ENCODE measurements around the gene F8. TPM values are rescaled to one million over a fixed set of nuclear protein-coding genes. Genes with fewer than 3 reads are reported as not detected.

F8 gene
- total and polyA plus RNA-seq, 5 experiments from 2014 or later = 1.1 to 5.5 (median 2.4) TPM

DNA sequence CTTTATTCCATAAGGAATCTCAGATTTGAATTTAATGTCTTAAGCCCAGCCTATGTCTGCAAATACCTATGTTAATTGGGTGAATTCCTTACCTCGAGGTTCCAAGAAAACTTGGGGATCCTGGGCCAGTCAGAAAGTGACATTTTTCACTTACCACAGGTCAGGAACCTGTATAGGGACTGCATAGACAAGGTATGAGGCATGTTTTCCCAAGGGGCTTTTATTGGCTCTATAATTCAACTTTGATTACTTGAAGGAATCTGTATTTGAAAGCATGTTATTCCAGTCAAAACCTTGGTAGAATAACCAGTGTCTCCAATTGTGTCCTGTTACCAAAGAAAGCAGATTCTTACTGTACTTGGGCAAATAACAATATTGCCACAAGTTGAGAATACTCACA is 208.7 kb downstream of the F8 start:
- ATAC-seq (no peak), DNase-seq (no peak)
- no peaks in the 10 kb centered on the region for H3K27me3 Mint-ChIP-seq
- POLR2A ChIA-PET = no interaction called here
- no peak overlapping the region for H3K27ac Mint-ChIP-seq
- H3K9me3 Mint-ChIP-seq = no peaks in the 10 kb centered on the region
- H3K4me1 Mint-ChIP-seq = no peaks in the 10 kb centered on the region
- no peak overlapping the region for H3K4me3 Mint-ChIP-seq
- H3K36me3 Mint-ChIP-seq = no peaks in the 10 kb centered on the region

DNA sequence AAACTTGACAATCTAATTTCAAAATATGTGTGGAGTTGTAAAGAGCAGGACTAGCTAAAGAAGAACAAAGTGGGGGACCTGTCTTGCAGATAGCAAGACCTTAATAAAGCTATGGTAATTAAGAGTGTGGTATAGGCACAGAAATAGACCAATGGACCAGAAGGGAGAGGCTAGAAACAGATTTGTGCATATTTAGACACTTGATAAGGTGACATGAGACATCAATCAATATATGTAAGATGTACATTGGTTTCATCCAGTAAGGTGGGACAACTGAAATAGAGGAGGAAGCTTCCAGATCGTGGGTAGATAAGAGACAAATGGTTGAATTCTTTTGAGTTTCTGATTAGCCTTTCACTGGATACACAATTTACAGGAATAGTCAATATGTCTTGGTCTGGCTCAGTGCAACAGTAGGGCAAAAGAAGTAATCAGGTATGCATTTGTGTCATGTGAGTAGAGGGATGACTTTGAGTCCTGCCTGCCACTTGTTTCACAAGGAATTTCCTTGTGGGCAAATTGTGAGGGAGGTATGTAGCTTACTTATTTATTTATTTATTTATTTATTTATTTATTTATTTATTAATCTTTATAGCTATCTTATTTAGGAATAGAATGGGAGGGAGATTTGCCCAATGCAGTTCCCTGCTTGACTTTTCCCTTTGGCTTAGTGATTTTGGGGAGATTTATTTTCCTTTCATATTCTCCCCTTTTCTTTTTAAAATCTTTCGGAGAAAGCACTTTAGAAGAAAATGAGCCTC is 210.0 kb downstream of the F8 start:
- POLR2A ChIA-PET = no interaction called here
- no peaks in the 10 kb centered on the region for H3K4me1 Mint-ChIP-seq
- H3K36me3 Mint-ChIP-seq = peaks cover 0 to under 1% (median 0%) of the 10 kb centered on the region in 3 donors
- no peaks in the 10 kb centered on the region for H3K27me3 Mint-ChIP-seq
- no peak overlapping the region for H3K4me3 Mint-ChIP-seq
- no peak overlapping the region for H3K27ac Mint-ChIP-seq
- DNase-seq (no peak), ATAC-seq (no peak)
- no peaks in the 10 kb centered on the region for H3K9me3 Mint-ChIP-seq

DNA sequence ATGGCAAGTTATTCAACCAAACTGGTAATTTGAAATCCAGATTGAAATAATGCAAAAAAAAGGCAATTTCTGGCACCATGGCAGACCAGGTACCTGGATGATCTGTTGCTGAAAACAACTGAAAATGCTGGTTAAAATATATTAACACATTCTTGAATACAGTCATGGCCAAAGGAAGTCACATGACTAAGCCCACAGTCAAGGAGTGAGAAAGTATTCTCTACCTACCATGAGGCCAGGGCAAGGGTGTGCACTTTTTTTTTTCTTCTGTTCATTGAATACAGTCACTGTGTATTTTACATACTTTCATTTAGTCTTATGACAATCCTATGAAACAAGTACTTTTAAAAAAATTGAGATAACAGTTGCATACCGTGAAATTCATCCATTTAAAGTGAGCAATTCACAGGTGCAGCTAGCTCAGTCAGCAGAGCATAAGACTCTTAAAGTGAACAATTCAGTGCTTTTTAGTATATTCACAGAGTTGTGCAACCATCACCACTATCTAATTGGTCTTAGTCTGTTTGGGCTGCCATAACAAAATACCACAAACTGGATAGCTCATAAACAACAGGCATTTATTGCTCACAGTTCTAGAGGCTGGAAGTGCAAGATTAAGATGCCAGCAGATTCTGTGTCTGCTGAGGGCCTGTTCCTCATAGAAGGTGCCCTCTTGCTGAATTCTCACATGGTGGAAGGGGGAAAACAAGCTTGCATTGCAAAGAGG is 212.4 kb downstream of the F8 start:
- Mint-ChIP-seq H3K4me1 (peaks cover 0 to 6% (median 4%) of the 10 kb centered on the region in 4 donors), H3K27me3 (no peaks in the 10 kb centered on the region), H3K4me3 (no peak overlapping the region), H3K36me3 (peaks cover 0 to 4% (median 0%) of the 10 kb centered on the region in 3 donors), H3K27ac (no peak overlapping the region), H3K9me3 (peaks cover 0 to 6% (median 0%) of the 10 kb centered on the region in 9 donors)
- ATAC-seq (no peak), DNase-seq (no peak)
- POLR2A ChIA-PET = no interaction called here

DNA sequence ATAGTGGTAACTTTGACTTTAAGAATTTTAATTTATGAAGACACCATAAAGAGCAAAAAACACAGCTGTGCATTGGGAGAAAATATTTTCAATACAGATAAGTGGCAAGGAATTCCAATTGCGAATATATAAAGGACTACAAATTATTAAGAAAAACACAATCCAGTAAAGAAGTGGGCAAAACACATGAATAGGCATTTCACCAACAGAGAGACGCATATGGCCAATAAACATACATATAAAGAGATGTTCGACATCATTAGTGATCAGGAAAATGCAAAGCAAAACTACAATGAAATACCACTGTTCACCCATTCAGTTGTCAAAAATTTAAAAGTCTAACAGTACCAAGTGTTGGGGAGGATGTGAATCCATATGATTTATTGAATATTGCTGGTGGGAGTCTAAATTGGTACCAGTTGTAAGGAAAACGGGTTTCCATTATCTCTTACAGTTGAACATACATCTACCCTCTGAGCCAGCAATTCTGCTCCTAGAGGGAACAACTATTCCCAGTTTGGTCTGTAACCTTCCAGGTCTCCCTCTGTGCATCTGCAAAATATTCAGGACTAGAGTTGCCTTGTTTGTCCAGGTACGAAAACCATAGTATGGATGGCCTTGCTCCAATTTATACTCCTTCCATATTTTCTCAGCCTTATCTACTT is 215.6 kb downstream of the F8 start:
- peaks cover 2 to 29% (median 22%) of the 10 kb centered on the region in 4 donors for H3K4me1 Mint-ChIP-seq
- peaks cover 0 to 6% (median 0%) of the 10 kb centered on the region in 9 donors for H3K9me3 Mint-ChIP-seq
- POLR2A ChIA-PET = no interaction called here
- H3K36me3 Mint-ChIP-seq = peaks cover 0 to 4% (median 0%) of the 10 kb centered on the region in 3 donors
- no peak for DNase-seq
- no peak for ATAC-seq
- H3K4me3 Mint-ChIP-seq = no peak overlapping the region
- no peak overlapping the region for H3K27ac Mint-ChIP-seq
- H3K27me3 Mint-ChIP-seq = no peaks in the 10 kb centered on the region

DNA sequence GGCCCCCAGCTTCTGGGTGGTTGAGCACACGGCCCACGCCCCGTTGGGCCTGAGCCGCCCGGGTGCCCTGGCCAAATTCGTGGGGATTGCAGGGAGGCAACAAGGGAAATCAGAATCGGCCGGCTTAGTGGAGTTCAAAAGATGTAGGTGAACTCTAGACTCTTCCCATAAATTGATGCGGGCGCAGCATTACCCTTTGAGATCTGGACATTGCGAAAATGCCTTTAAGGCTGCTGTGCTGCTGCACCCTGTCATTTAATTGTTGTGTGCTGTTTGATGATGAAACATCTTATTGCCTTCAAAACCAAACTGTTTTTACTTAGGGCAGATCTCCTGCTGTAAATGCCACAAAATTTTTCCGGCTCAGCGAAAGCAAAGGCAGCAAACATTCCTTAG is 216.8 kb downstream of the F8 start:
- Mint-ChIP-seq H3K27ac (peak overlapping the region in 4 of 10 donors; percentile 11 to 73 (median 48)), H3K27me3 (no peaks in the 10 kb centered on the region), H3K9me3 (peaks cover 0 to 6% (median 0%) of the 10 kb centered on the region in 9 donors), H3K36me3 (peaks cover 0 to 4% (median 0%) of the 10 kb centered on the region in 3 donors), H3K4me3 (peak overlapping the region; percentile 72 to 87 (median 80)), H3K4me1 (peaks cover 2 to 39% (median 29%) of the 10 kb centered on the region in 4 donors)
- POLR2A ChIA-PET = interaction anchor here (0.9 to 1.0 kb wide), 2 partner anchors 33 to 43 kb away, joined by 3 to 4 read pairs; partner anchors contain the start of gene DKC1
- DNase-seq = peak in 1 of 10 donors; percentile 9
- no peak for ATAC-seq

DNA sequence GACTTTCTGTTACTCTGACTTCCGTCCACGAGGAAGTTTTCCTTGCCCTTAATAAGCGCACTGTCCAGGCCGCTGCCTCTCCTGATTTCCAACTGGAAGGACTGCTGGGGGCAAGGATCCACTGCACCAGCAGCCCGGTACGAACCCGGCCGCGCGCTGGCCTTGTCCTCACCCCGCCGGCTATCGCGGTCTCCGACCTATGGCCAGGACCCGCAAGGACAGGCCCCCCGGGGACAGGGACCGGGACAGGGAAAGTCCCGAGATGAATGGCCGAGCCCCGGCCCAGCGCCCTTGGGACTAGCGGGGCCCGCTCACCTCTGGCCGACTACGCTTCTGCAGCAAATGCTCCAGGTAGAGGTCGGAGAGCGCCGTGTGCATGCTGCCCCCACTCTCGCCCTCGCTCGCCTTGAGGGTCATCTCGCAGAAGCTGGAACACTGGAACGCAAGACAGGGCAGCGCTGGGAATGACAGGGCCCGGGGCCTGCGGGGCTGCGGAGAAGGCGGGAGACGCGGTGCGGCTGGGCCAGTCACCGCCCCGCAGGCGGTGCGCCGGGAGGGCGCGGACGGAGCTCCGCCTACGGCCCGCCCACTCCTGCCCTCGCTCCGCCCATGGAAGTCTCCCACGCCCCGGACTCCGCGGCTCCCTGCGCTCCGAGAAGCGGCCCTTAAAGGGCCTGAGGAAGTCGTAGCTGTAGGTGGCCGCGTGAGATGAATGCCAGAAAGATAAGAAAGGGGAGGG is 217.4 kb downstream of the F8 start, which contains the start of gene MPP1:
MPP1 (minus strand) TSS at position 529 of the 739 bp plus-strand sequence; CDS start at position 417, 112 bp downstream.
- ATAC-seq (peak; percentile 96), DNase-seq (peak; percentile 55 to 79 (median 72))
- H3K9me3 Mint-ChIP-seq = peaks cover 0 to 6% (median 0%) of the 10 kb centered on the region in 9 donors
- H3K27ac Mint-ChIP-seq = peak within 1 kb of the TSS in 8 of 10 donors; percentile 40 to 86 (median 59)
- peak within 1 kb of the TSS; percentile 72 to 89 (median 82) for H3K4me3 Mint-ChIP-seq
- peaks cover 2 to 45% (median 35%) of the 10 kb centered on the region in 4 donors for H3K4me1 Mint-ChIP-seq
- no peaks in the 10 kb centered on the region for H3K27me3 Mint-ChIP-seq
- POLR2A ChIA-PET = interaction anchor here (0.9 to 1.0 kb wide), 2 partner anchors 33 to 43 kb away, joined by 3 to 4 read pairs; partner anchors contain the start of gene DKC1
- peaks cover 0 to 4% (median 0%) of the 10 kb centered on the region in 3 donors for H3K36me3 Mint-ChIP-seq

DNA sequence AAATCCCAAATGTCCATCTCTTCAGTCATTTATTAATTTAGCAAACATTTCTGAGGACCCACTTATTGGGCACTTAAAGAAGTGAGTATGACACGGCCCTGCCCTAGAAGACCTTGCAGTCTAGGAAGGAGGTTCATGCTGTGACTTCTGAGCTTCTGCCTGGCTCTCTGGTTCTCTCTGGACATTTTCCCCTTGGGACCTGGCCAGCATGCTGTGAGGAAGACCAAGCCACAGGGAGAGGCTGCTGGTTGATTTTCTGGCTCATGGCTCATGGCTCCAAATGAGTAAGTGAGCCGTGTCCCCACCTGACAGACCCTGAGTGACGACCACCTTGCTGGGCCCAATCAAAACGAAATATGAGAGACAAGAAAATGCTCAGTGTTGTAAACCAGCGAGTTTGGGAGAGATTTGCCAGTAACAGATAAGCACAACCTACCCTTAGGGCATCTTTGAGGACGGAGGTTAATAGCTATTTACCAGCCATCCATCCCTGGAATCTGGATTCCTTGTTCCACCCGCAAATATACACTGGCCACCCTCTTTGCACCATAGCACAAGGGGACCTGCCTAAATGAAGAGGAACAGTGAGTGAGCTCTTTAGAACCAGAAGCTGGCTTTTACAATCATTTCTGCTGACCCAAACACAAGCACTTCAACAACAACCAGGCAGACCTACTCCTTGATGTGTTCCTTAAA is 218.1 kb downstream of the F8 start:
- Mint-ChIP-seq H3K27me3 (no peaks in the 10 kb centered on the region), H3K9me3 (peaks cover 0 to 6% (median 0%) of the 10 kb centered on the region in 9 donors), H3K4me3 (peak overlapping the region; percentile 64 to 89 (median 82)), H3K27ac (peak overlapping the region in 6 of 10 donors; percentile 25 to 86 (median 56)), H3K4me1 (peaks cover 7 to 52% (median 42%) of the 10 kb centered on the region in 4 donors), H3K36me3 (peaks cover 0 to 4% (median 0%) of the 10 kb centered on the region in 3 donors)
- no peak for ATAC-seq
- DNase-seq = no peak
- POLR2A ChIA-PET = no interaction called here

DNA sequence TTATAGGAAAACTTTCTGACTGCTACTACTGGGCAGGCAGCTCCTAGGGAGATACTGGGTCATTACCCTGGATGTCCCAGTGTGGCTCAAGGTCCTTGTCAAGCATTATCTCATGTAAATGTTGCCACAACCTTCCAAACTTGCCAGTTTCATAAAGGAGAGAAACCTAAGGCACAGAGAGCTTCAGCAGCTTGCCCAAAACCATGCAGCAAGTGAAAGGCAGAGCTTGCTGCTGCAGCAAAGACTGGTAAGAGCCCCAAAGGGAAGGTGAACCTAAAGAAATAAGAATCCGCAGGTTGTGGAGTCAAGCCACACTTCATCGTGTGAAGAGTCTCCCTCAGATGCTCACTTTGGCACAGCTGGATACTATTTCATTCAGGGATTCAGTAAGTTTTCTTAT is 219.6 kb downstream of the F8 start:
- Mint-ChIP-seq H3K9me3 (peaks cover 0 to 6% (median 0%) of the 10 kb centered on the region in 9 donors), H3K36me3 (peaks cover 0 to 4% (median 0%) of the 10 kb centered on the region in 3 donors), H3K4me1 (peaks cover 11 to 62% (median 47%) of the 10 kb centered on the region in 4 donors), H3K4me3 (peak overlapping the region in 2 of 10 donors; percentile 2 to 33), H3K27me3 (no peaks in the 10 kb centered on the region), H3K27ac (peak overlapping the region in 5 of 10 donors; percentile 5 to 78 (median 49))
- POLR2A ChIA-PET = no interaction called here
- DNase-seq = no peak
- ATAC-seq = no peak

DNA sequence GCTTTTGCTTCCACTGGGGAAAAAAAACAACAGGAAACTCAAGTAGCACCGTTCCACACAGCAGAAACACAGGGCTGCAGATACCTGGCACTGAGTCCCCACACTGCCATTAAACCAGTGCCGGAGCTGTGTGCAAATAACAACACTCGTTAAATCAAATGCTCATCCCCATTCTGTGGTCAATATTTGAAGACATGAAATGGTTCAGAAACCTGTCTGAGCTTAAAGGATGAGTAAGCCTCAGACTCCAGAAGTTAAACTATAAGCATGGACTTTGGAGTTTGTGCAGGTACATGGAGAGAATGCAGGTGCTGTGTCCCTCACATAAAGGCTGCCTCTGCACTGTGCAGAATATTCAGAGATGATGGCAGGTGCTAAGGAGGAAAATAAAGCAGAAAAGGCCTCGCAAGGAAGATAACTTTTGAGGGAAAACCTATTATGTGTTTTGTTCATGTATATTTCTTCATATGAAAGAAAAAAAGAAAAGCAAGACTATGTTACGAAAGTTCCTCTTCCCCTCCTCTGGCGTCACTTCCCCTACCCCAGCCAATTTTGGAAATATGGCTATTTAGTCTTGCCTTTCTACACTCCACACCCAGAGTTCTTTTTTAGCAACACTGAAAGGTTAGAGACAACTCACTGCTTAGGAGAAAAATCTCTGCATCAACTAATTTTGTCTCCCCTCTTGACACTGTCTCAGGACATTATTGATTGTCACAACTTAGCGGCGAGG is 221.9 kb downstream of the F8 start:
- ATAC-seq (no peak), DNase-seq (no peak)
- H3K4me3 Mint-ChIP-seq = peak overlapping the region in 5 of 10 donors; percentile 15 to 54 (median 27)
- peaks cover 13 to 70% (median 47%) of the 10 kb centered on the region in 4 donors for H3K4me1 Mint-ChIP-seq
- no peaks in the 10 kb centered on the region for H3K36me3 Mint-ChIP-seq
- H3K9me3 Mint-ChIP-seq = no peaks in the 10 kb centered on the region
- peak overlapping the region in 5 of 10 donors; percentile 41 to 68 (median 43) for H3K27ac Mint-ChIP-seq
- POLR2A ChIA-PET = interaction anchor here (1.0 kb wide), 1 partner anchor 49 kb away, joined by 3 read pairs; no protein-coding TSS in a partner anchor
- no peaks in the 10 kb centered on the region for H3K27me3 Mint-ChIP-seq

DNA sequence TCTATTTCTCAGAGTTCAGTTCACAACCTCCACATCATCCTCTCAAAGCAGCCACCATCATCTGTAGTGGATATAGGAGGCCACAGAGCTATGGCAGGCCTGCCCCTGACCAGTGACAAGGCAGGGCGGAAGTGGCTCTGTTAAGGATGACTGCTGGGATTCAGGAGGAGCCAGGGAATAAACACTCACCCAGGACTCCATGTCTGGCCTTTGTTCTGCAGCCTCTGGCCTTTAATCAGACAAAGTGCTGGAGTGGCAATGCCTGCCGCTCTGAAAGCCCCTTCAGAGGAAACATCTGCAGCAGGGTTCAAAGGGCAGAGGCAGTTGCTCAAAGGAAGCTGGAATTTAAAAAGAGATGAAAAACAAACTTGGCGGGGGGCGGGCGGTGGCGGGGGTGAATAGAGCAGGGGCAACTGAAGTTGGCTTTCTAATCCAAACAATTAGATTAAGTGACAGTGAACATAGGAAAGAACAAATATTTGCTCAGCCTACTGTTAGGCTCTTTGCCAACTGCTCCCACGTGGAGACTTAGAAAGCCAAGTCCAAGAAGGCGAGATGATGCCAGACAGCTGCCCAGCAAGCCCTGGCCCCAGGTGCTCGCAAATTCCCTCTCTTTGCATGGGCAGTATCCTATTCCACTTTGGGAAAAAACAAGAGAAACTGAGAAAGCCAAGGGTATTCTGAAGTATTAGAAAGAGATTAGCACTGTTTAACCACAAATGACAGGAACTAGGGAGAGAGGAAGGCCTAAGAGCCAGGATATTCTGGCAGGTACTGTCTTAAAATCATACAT is 222.8 kb downstream of the F8 start:
- Mint-ChIP-seq H3K27me3 (no peaks in the 10 kb centered on the region), H3K4me3 (peak overlapping the region in 7 of 10 donors; percentile 19 to 62 (median 40)), H3K36me3 (no peaks in the 10 kb centered on the region), H3K4me1 (peaks cover 13 to 71% (median 44%) of the 10 kb centered on the region in 4 donors), H3K9me3 (no peaks in the 10 kb centered on the region), H3K27ac (peak overlapping the region in 4 of 10 donors; percentile 20 to 74 (median 56))
- no peak for ATAC-seq
- POLR2A ChIA-PET = interaction anchor here (1.0 kb wide), 1 partner anchor 48 kb away, joined by 3 read pairs; no protein-coding TSS in a partner anchor
- no peak for DNase-seq
